Measurements from ENCODE around the gene CLIC1.

- TF ChIP-seq, protein P1, sequence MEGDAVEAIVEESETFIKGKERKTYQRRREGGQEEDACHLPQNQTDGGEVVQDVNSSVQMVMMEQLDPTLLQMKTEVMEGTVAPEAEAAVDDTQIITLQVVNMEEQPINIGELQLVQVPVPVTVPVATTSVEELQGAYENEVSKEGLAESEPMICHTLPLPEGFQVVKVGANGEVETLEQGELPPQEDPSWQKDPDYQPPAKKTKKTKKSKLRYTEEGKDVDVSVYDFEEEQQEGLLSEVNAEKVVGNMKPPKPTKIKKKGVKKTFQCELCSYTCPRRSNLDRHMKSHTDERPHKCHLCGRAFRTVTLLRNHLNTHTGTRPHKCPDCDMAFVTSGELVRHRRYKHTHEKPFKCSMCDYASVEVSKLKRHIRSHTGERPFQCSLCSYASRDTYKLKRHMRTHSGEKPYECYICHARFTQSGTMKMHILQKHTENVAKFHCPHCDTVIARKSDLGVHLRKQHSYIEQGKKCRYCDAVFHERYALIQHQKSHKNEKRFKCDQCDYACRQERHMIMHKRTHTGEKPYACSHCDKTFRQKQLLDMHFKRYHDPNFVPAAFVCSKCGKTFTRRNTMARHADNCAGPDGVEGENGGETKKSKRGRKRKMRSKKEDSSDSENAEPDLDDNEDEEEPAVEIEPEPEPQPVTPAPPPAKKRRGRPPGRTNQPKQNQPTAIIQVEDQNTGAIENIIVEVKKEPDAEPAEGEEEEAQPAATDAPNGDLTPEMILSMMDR (conservative IDR thresholded peaks at IDR 0.05; ENCODE audit: low read depth in 2 of 2), result no peak
- no peak for TF ChIP-seq REST (IDR thresholded peaks at IDR 0.05; ENCODE audit: unreplicated experiment)
Observed at GRCh38 chr6:31727717-31728671, 8.3 kb downstream of the CLIC1 start.
